ENCODE data around the gene DNAH3. TPM values are rescaled to one million over a fixed set of nuclear protein-coding genes. Genes with fewer than 3 reads are reported as not detected.

DNAH3 gene
- total RNA-seq, 1 experiment from 2014 or later, result 0.21 TPM

GRCh38 chr16:21162661-21163151 lies 12.1 kb upstream of the DNAH3 start:
- DNase-seq, result no peak
- H3K4me1 Mint-ChIP-seq (ENCODE audit: low read depth, unreplicated experiment), result peaks cover 41% of the 10 kb centered on the region
- no TSS peak for BruUV-seq (replicated peaks)
- H3K36me3 Mint-ChIP-seq (ENCODE audit: insufficient read depth, unreplicated experiment), result peaks cover 58% of the 10 kb centered on the region
- peak overlapping the region; percentile 53 for H3K27ac Mint-ChIP-seq (ENCODE audit: unreplicated experiment)
- no peaks in the 10 kb centered on the region for H3K27me3 Mint-ChIP-seq (ENCODE audit: unreplicated experiment)
- H3K9me3 Mint-ChIP-seq (ENCODE audit: low read depth, unreplicated experiment), result no peaks in the 10 kb centered on the region
- no peak for TF ChIP-seq CTCF (IDR thresholded peaks at IDR 0.05; ENCODE audit: unreplicated experiment)
- intact Hi-C loops (cut with micrococcal nuclease; ENCODE audit: unreplicated experiment), result no loop called here
- CTCF ChIA-PET, result interaction anchor here (0.5 to 1.6 kb wide), 11 partner anchors 9 to 356 kb away, joined by 3 to 19 read pairs (median 3); partner anchors contain the start of genes CRYM, ERI2 and REXO5
- peak overlapping the region; percentile 61 for H3K4me3 Mint-ChIP-seq (ENCODE audit: low read depth, unreplicated experiment)

- no peak for TF ChIP-seq CTCF (IDR thresholded peaks at IDR 0.05; ENCODE audit: unreplicated experiment)
- intact Hi-C loops (cut with micrococcal nuclease; ENCODE audit: unreplicated experiment), result no loop called here
- DNase-seq, result no peak
- no peak overlapping the region for H3K27ac Mint-ChIP-seq (ENCODE audit: unreplicated experiment)
- H3K4me1 Mint-ChIP-seq (ENCODE audit: low read depth, unreplicated experiment), result peaks cover 42% of the 10 kb centered on the region
- H3K9me3 Mint-ChIP-seq (ENCODE audit: low read depth, unreplicated experiment), result no peaks in the 10 kb centered on the region
- H3K36me3 Mint-ChIP-seq (ENCODE audit: insufficient read depth, unreplicated experiment), result peaks cover 58% of the 10 kb centered on the region
- BruUV-seq (replicated peaks), result no TSS peak
- CTCF ChIA-PET, result interaction anchor here (6.3 kb wide), 1 partner anchor 140 kb away, joined by 83 read pairs; no protein-coding TSS in a partner anchor
- H3K27me3 Mint-ChIP-seq (ENCODE audit: unreplicated experiment), result no peaks in the 10 kb centered on the region
- H3K4me3 Mint-ChIP-seq (ENCODE audit: low read depth, unreplicated experiment), result no peak overlapping the region
These were observed 10.6 kb upstream of the DNAH3 start for GRCh38 chr16:21161211-21161610.

- H3K9me3 Mint-ChIP-seq (ENCODE audit: low read depth, unreplicated experiment), result no peaks in the 10 kb centered on the region
These were observed 9.6 kb upstream of the DNAH3 start for GRCh38 chr16:21160276-21160675.

GRCh38 chr16:21159281-21159951 lies 8.8 kb upstream of the DNAH3 start:
- Mint-ChIP-seq H3K27ac (ENCODE audit: unreplicated experiment) (peak overlapping the region; percentile 87), H3K4me1 (ENCODE audit: low read depth, unreplicated experiment) (peaks cover 42% of the 10 kb centered on the region), H3K27me3 (ENCODE audit: unreplicated experiment) (no peaks in the 10 kb centered on the region), H3K9me3 (ENCODE audit: low read depth, unreplicated experiment) (no peaks in the 10 kb centered on the region), H3K4me3 (ENCODE audit: low read depth, unreplicated experiment) (peak overlapping the region; percentile 100), H3K36me3 (ENCODE audit: insufficient read depth, unreplicated experiment) (peaks cover 46% of the 10 kb centered on the region)
- intact Hi-C loops (cut with micrococcal nuclease; ENCODE audit: unreplicated experiment), result loop anchor here (5.0 kb wide), 2 partner anchors 307 to 1163 kb away; no protein-coding TSS in a partner anchor
- CTCF ChIA-PET, result interaction anchor here (0.6 to 6.3 kb wide), 4 partner anchors 9 to 142 kb away, joined by 3 to 83 read pairs (median 15); no protein-coding TSS in a partner anchor
- DNase-seq, result peak; percentile 80
- BruUV-seq (replicated peaks), result TSS peak; percentile 18
- no peak for TF ChIP-seq CTCF (IDR thresholded peaks at IDR 0.05; ENCODE audit: unreplicated experiment)

More at GRCh38 chr16:21160276-21160675, 9.6 kb upstream of the DNAH3 start:
- DNase-seq, result no peak
- no peaks in the 10 kb centered on the region for H3K27me3 Mint-ChIP-seq (ENCODE audit: unreplicated experiment)
- BruUV-seq (replicated peaks), result no TSS peak
- H3K36me3 Mint-ChIP-seq (ENCODE audit: insufficient read depth, unreplicated experiment), result peaks cover 54% of the 10 kb centered on the region
- CTCF ChIA-PET, result interaction anchor here (4.6 to 6.3 kb wide), 2 partner anchors 28 to 141 kb away, joined by 27 to 83 read pairs; no protein-coding TSS in a partner anchor
- TF ChIP-seq CTCF (IDR thresholded peaks at IDR 0.05; ENCODE audit: unreplicated experiment), result no peak
- H3K4me3 Mint-ChIP-seq (ENCODE audit: low read depth, unreplicated experiment), result peak overlapping the region; percentile 100
- intact Hi-C loops (cut with micrococcal nuclease; ENCODE audit: unreplicated experiment), result no loop called here
- H3K4me1 Mint-ChIP-seq (ENCODE audit: low read depth, unreplicated experiment), result peaks cover 42% of the 10 kb centered on the region
- H3K27ac Mint-ChIP-seq (ENCODE audit: unreplicated experiment), result peak overlapping the region; percentile 87
